ENCODE measurements around the gene EFNA2. TPM values are rescaled to one million over a fixed set of nuclear protein-coding genes. Genes with fewer than 3 reads are reported as not detected.

The EFNA2 gene
- polyA plus RNA-seq, 1 of the 3 experiments (the other 2 are of a cell fraction): 1.1 TPM

DNA sequence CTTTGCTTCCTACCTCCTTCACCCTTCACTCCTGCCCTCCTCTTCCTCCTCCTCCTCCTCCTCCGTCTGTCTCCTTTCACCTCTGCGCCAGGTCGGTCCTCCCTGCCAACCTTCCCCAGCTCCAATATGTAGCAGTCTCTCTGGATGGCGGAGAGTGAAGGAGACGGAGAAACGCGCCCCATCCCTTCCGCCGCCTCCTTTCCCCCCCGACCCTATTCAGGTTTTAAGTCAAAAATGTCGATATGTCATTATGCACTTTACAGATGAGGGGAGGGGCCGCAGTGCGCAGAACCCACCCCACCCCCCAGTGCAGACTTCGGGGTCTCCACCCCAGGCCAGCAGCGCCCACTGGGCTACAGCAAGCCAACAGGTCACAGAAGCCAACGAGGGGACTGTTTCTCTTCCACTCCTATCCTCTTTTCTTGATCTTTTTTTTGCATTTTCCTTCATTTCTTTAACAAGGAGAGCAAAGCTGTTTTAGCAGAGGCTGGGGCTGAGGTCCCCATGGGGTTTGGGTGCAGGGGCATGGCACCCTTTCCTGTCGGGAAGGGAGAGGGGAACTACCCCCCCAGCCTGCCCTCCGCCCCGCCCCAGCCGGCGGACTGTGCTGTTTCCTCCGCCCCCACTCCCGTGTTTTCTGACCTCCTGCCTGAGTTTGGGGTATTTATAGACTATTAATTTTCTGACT is 28.1 kb upstream of the EFNA2 start (continued):
- TF ChIP-seq RXRA (IDR thresholded peaks at IDR 0.05; ENCODE audit: borderline replicate concordance, low read depth): no peak
- no peak for TF ChIP-seq JUND (IDR thresholded peaks at IDR 0.05)
- TF ChIP-seq, protein P1, sequence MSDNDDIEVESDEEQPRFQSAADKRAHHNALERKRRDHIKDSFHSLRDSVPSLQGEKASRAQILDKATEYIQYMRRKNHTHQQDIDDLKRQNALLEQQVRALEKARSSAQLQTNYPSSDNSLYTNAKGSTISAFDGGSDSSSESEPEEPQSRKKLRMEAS (IDR thresholded peaks at IDR 0.05; ENCODE audit: low read depth): no peak

DNA sequence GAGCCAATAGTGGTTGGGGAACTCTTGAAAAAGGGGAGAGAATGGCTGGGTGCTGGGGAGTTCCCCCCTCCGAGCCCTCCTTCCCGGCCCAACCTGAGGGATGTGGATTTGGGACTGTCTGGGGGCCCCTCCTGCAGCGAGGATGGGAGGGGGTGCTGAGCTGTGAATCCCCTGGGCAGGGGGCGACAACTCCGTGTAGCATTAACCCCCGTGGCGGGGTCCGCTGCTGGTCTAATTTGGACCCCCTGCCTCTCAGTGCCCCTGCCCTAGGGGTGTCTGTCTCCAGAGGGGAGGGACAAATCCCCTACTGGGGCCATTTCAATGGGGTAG is 27.5 kb upstream of the EFNA2 start:
- TF ChIP-seq, protein P2, sequence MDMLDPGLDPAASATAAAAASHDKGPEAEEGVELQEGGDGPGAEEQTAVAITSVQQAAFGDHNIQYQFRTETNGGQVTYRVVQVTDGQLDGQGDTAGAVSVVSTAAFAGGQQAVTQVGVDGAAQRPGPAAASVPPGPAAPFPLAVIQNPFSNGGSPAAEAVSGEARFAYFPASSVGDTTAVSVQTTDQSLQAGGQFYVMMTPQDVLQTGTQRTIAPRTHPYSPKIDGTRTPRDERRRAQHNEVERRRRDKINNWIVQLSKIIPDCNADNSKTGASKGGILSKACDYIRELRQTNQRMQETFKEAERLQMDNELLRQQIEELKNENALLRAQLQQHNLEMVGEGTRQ (IDR thresholded peaks at IDR 0.05; ENCODE audit: borderline replicate concordance, low read depth, low read length): no peak
- TF ChIP-seq FOXJ3 (CRISPR knock-in tag; IDR thresholded peaks at IDR 0.05) (no peak), GATA2 (CRISPR knock-in tag; IDR thresholded peaks at IDR 0.05) (no peak), POLR2AphosphoS5 (IDR thresholded peaks at IDR 0.05; ENCODE audit: low read depth, low read length) (no peak), SIN3A (IDR thresholded peaks at IDR 0.05; ENCODE audit: borderline replicate concordance, low read depth, low read length) (no peak), TAF1 (IDR thresholded peaks at IDR 0.05; ENCODE audit: borderline replicate concordance, low read depth, low read length) (no peak), SMC3 (IDR thresholded peaks at IDR 0.05; ENCODE audit: low read depth, low read length) (no peak), ELF1 (IDR thresholded peaks at IDR 0.05) (no peak), TCF12 (IDR thresholded peaks at IDR 0.05) (no peak), FOSL2 (IDR thresholded peaks at IDR 0.05; ENCODE audit: borderline replicate concordance, low read depth) (no peak), MXI1 (IDR thresholded peaks at IDR 0.05; ENCODE audit: low read depth, low read length) (no peak)
- TF ChIP-seq, protein P3, sequence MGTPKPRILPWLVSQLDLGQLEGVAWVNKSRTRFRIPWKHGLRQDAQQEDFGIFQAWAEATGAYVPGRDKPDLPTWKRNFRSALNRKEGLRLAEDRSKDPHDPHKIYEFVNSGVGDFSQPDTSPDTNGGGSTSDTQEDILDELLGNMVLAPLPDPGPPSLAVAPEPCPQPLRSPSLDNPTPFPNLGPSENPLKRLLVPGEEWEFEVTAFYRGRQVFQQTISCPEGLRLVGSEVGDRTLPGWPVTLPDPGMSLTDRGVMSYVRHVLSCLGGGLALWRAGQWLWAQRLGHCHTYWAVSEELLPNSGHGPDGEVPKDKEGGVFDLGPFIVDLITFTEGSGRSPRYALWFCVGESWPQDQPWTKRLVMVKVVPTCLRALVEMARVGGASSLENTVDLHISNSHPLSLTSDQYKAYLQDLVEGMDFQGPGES (IDR thresholded peaks at IDR 0.05; ENCODE audit: low read depth, low read length): no peak
- TF ChIP-seq, protein P4, sequence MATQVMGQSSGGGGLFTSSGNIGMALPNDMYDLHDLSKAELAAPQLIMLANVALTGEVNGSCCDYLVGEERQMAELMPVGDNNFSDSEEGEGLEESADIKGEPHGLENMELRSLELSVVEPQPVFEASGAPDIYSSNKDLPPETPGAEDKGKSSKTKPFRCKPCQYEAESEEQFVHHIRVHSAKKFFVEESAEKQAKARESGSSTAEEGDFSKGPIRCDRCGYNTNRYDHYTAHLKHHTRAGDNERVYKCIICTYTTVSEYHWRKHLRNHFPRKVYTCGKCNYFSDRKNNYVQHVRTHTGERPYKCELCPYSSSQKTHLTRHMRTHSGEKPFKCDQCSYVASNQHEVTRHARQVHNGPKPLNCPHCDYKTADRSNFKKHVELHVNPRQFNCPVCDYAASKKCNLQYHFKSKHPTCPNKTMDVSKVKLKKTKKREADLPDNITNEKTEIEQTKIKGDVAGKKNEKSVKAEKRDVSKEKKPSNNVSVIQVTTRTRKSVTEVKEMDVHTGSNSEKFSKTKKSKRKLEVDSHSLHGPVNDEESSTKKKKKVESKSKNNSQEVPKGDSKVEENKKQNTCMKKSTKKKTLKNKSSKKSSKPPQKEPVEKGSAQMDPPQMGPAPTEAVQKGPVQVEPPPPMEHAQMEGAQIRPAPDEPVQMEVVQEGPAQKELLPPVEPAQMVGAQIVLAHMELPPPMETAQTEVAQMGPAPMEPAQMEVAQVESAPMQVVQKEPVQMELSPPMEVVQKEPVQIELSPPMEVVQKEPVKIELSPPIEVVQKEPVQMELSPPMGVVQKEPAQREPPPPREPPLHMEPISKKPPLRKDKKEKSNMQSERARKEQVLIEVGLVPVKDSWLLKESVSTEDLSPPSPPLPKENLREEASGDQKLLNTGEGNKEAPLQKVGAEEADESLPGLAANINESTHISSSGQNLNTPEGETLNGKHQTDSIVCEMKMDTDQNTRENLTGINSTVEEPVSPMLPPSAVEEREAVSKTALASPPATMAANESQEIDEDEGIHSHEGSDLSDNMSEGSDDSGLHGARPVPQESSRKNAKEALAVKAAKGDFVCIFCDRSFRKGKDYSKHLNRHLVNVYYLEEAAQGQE (IDR thresholded peaks at IDR 0.05; ENCODE audit: low read depth, low read length): no peak
- TF ChIP-seq, protein P1 (IDR thresholded peaks at IDR 0.05; ENCODE audit: low read depth): no peak
- TF ChIP-seq, protein P5, sequence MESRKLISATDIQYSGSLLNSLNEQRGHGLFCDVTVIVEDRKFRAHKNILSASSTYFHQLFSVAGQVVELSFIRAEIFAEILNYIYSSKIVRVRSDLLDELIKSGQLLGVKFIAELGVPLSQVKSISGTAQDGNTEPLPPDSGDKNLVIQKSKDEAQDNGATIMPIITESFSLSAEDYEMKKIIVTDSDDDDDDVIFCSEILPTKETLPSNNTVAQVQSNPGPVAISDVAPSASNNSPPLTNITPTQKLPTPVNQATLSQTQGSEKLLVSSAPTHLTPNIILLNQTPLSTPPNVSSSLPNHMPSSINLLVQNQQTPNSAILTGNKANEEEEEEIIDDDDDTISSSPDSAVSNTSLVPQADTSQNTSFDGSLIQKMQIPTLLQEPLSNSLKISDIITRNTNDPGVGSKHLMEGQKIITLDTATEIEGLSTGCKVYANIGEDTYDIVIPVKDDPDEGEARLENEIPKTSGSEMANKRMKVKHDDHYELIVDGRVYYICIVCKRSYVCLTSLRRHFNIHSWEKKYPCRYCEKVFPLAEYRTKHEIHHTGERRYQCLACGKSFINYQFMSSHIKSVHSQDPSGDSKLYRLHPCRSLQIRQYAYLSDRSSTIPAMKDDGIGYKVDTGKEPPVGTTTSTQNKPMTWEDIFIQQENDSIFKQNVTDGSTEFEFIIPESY (IDR thresholded peaks at IDR 0.05; ENCODE audit: borderline replicate concordance, low read depth): no peak
- DNase-seq: no peak
- Histone ChIP-seq H3K9me3 (no peaks in the 10 kb centered on the region), H3K9me2 (no peaks in the 10 kb centered on the region), H3K4me2 (peak overlapping the region; percentile 23; the same call in 1 of the 2 replicates), H3F3A (replicated peaks; ENCODE audit: insufficient read depth) (peaks cover 65% of the 10 kb centered on the region), H2AFZ (ENCODE audit: low read depth) (no peak overlapping the region), H3K4me1 (ENCODE audit: control insufficient read depth in 1 of 2, insufficient read depth in 2 of 2, low read depth in 1 of 2, low read length in 1 of 2) (peaks cover 58 to 69% of the 10 kb centered on the region in 2 experiments), H3K27me3 (ENCODE audit: insufficient read depth) (no peaks in the 10 kb centered on the region), H3K4me3 (ENCODE audit: low read depth in 2 of 2, low read length in 1 of 2) (no peak overlapping the region), H3K27ac (ENCODE audit: low read depth in 2 of 2, low read length in 1 of 2) (peak overlapping the region; percentile 83 to 90; a peak in 3 of 4 replicates), H4K20me1 (ENCODE audit: insufficient read depth) (peaks cover 56% of the 10 kb centered on the region), H3K36me3 (replicated peaks in 1 of 2; ENCODE audit: control insufficient read depth in 1 of 2, insufficient read depth in 2 of 2, low read length in 1 of 2) (peaks cover 41 to 53% of the 10 kb centered on the region in 2 experiments), H3K79me2 (ENCODE audit: insufficient read depth) (peaks cover 65% of the 10 kb centered on the region), H3K9ac (peak overlapping the region; percentile 25; the same call in 1 of the 2 replicates)
- ChIA-PET POLR2A (interaction anchor here (4.8 kb wide), 1 partner anchor 11 kb away, joined by 34 read pairs; the partner anchor contains the start of gene CIRBP), CTCF (interaction anchor here (3.1 to 18.6 kb wide), 3 partner anchors 8 to 15 kb away, joined by 13 to 594 read pairs (median 99); partner anchors contain the start of genes ATP5F1D and MIDN)
- WGBS (ENCODE audit: low lambda C conversion rate): 88% methylated on average over 8 of the region's 8 CpGs

Measured in SK-N-SH (cell line).